Dedifferentiated amniotic fluid mesenchymal stem cell (primary cell): ENCODE data around the gene HMCN2.
"Not testable (repeated sequence)": the region's sequence is repeated elsewhere in the genome, so short reads cannot be mapped to it uniquely, and the experiment has no call there.

Experiments
- DNase-seq: peaks from one replicate; pipeline ENCODE4 v3.0.0-alpha.2; 2016; ENCODE audit errors: extremely low spot score

HMCN2 gene

GRCh38 chr9:130330202-130330862, 64.8 kb downstream of the HMCN2 start:
- no peak for DNase-seq

GRCh38 chr9:130331061-130331460, 65.5 kb downstream of the HMCN2 start:
- DNase-seq: no peak

- DNase-seq: peak; percentile 17
Measured at GRCh38 chr9:130331573-130331972, 66.0 kb downstream of the HMCN2 start.

GRCh38 chr9:130332384-130332926, 66.9 kb downstream of the HMCN2 start:
- no peak for DNase-seq

GRCh38 chr9:130333041-130333711, 67.6 kb downstream of the HMCN2 start:
- DNase-seq: no peak

GRCh38 chr9:130333712-130334062, 68.1 kb downstream of the HMCN2 start:
- DNase-seq: no peak

- no peak for DNase-seq
Measured at GRCh38 chr9:130334915-130335314, 69.4 kb downstream of the HMCN2 start.

GRCh38 chr9:130336027-130336610, 70.6 kb downstream of the HMCN2 start:
- DNase-seq: no peak

GRCh38 chr9:130336885-130337284, 71.3 kb downstream of the HMCN2 start:
- DNase-seq: no peak

- DNase-seq: no peak
Measured at GRCh38 chr9:130337318-130337717, 71.8 kb downstream of the HMCN2 start.

- DNase-seq: no peak
Measured at GRCh38 chr9:130337784-130338380, 72.3 kb downstream of the HMCN2 start.

GRCh38 chr9:130338891-130339290, 73.3 kb downstream of the HMCN2 start:
- DNase-seq: not testable (repeated sequence)

- DNase-seq: no peak
Measured at GRCh38 chr9:130339306-130339705, 73.7 kb downstream of the HMCN2 start.

- no peak for DNase-seq
Measured at GRCh38 chr9:130340011-130340410, 74.5 kb downstream of the HMCN2 start.

GRCh38 chr9:130340557-130340956, 75.0 kb downstream of the HMCN2 start:
- not testable (repeated sequence) for DNase-seq

GRCh38 chr9:130341128-130341527, 75.6 kb downstream of the HMCN2 start:
- no peak for DNase-seq

- DNase-seq: no peak
Measured at GRCh38 chr9:130341839-130342713, 76.5 kb downstream of the HMCN2 start.

- no peak for DNase-seq
Measured at GRCh38 chr9:130342714-130343085, 77.1 kb downstream of the HMCN2 start.

GRCh38 chr9:130343445-130343918, 77.9 kb downstream of the HMCN2 start:
- no peak for DNase-seq

- DNase-seq: no peak
Measured at GRCh38 chr9:130344366-130344765, 78.8 kb downstream of the HMCN2 start.
